GM18861 (cell line): ENCODE data around the gene ZBTB32.

Source experiments
- ATAC-seq: cut with Tn5 transposase; IDR thresholded peaks from one replicate; pipeline ENCODE4 v1.9.1; 2021; ENCODE audit not compliant: unreplicated experiment

The ZBTB32 gene

DNA sequence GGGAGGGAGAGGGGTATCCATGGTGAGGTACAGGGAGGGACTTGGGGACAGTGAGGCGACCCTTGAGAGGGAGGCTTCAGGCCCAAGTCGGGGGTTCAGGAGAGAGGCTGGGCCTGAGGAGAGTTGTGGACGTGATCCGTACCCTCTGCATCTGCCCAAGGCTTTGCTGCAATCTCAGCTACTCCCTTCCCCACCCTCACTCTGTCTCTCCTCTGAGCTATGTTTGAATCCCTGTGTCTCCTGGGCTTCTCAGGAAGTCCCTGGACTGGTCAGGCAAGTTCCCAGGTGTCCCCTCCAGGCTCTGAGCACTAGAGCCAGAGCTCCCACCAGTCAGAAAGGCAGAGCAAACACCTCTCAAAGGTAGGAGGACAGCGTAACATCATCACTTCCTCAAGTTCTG is 45.8 kb downstream of the ZBTB32 start:
- ATAC-seq, result no peak

DNA sequence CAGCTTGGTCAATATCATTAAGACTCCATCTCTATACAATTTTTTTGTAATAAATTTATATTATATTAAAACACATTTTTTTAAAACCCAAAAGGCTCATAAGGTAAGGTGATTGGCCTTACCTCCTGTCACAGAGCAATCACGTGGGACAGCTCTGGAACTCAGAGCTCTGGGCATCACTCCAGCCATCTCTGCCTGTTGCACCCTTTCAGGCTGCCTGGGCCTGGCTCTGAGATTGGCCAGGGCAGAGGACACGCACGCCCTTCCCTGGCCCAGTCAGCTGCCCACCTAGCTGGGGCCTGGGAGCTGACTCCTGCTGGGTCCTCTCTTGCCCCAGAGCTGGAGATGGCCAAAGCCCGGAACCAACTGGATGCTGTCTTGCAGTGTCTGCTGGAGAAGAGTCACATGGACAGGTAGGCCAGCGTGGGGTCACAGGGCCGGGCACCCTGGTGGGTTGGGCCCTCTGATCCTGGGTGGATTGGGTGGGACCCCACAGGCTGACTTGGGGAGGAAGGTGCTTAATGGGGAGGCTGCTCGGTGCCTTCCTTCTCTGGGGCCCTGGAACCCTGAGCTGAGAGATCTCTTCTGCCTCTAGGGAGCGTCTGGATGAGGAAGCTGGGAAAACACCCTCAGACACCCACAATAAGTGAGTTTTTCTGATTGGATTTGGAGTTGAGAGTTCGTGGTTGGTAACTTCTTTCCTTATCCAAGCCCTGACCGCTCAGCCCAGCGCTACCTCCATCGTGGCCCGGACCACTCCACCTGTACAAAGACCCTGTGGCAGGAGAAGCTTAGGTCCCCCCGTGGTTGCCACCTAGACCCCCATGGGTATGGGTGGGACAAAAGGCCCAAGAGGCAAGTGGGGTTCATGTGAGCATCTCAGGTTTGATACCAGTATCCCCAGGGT is 47.7 kb downstream of the ZBTB32 start:
- no peak for ATAC-seq

- ATAC-seq, result no peak
Measured at GRCh38 chr19:35752746-35753350, 48.5 kb downstream of the ZBTB32 start.

GRCh38 chr19:35753634-35754369 is 49.4 kb downstream of the ZBTB32 start:
- ATAC-seq, result no peak

GRCh38 chr19:35754370-35755130 is 50.2 kb downstream of the ZBTB32 start:
- ATAC-seq, result no peak

DNA sequence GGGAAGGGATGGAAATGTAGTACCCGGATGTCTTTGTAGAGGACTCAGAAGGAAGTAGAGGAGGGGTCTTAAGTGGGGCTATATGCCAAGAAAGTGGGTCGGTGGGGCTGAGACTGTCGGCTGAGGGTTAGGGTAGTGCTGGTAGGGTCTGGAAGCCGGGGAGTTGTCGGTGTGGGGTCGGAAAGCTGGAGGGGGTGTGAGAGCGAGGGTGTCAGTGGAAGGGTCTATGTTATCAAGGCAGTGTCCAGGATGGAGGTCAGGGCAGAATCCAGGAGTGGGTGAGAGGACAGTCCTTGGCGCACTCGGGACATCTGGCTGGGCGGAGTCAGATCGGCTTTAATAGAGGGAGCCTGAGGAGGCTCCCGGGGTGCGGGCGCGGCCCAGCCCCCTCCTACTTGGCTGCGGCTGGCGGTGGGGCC is 50.8 kb downstream of the ZBTB32 start:
- ATAC-seq, result no peak

GRCh38 chr19:35755550-35756376 is 51.4 kb downstream of the ZBTB32 start:
- ATAC-seq, result no peak

- no peak for ATAC-seq
Measured at GRCh38 chr19:35756377-35757230, 52.2 kb downstream of the ZBTB32 start, which contains the start of gene HSPB6. Gene HSPB6 (minus strand): TSS chr19:35757029. CDS start chr19:35757008, 21 bp downstream.

- ATAC-seq, result peak; percentile 4
Measured at GRCh38 chr19:35757231-35757748, 52.9 kb downstream of the ZBTB32 start.

- peak; percentile 96 for ATAC-seq
Measured at GRCh38 chr19:35757749-35758608, 53.6 kb downstream of the ZBTB32 start, which contains the start of gene PROSER3. Gene PROSER3 (plus strand): TSS chr19:35758176. CDS start chr19:35758216, 40 bp downstream.

DNA sequence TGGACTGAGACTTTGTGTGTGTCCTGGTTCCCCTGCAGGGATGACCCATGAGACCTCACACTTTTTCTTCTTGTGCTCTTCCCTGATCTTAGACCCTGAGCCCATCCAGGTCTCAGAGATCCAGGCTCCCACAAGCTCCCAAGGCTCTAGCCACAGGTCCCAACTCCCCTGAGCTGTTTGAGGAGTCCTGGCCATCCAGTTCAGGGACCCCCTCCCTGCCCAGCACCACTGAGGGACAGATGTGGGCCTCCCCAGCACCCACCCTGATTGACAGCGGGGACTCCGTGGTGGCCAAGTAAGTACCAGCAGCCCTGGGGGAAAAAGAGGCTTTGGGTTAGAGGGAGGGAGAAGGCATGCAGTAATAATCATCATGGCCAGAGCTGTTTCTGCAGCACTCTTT is 55.3 kb downstream of the ZBTB32 start:
- ATAC-seq, result no peak

GRCh38 chr19:35760711-35761349 is 56.5 kb downstream of the ZBTB32 start:
- ATAC-seq, result no peak

DNA sequence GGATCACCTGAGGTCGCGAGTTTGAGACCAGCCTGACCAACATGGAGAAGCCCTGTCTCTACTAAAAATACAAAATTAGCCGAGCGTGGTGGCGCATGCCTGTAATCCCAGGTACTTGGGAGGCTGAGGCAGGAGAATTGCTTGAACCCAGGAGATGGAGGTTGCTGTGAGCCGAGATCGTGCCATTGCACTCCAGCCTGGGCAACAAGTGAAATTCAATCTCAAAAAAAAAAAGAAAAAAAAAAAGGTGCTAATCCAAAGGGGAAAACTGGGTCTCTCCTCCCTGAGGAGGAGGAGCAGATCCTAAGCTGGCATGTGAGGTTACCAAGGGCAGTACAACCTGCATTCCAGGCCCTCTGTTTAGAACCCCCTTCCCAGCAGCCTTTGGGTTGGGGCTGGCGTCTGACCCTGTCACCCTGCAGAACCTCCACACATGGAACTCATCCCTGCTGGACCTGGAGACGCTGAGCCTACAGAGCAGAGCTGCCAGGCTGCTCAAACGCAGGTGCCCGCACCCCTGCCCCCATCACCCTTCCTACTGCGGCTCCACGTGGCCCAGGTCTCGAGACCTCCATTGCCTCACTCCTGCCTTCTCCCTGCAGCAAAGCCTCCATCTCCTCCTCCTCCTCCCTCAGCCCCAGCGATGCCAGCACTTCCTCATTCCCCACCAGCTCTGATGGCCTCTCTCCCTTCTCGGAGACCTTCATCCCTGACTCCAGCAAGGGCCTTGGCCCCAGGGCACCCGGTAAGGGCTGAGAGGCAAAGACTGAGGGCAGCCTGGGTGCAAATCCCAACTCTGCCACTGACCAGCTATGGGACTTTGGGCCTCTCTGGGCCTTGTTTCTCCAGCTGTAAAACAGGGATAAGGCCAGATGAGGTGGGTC is 60.3 kb downstream of the ZBTB32 start:
- ATAC-seq, result no peak
